Uterus (tissue), 2 donors: Measurements from ENCODE around the gene SIM2.

ENCODE experiments used
- POLR2A ChIP-seq, 2 donors: fragments of 450-650 bp; IDR thresholded peaks; one replicate each; pipeline ENCODE4 v1.6.1; 2016; ENCODE audit warnings: antibody characterized with exemption in 2 of 2, mild to moderate bottlenecking in 1 of 2, moderate library complexity in 1 of 2
- TF ChIP-seq, protein P1 (sequence below), 4 experiments: fragments of 200-600 bp in 2 of 4; fragments of 450-650 bp in 2 of 4; sonication (generic) in 2 of 4; IDR thresholded peaks; one replicate each; pipeline ENCODE4 v1.5.1; 2016 to 2019; ENCODE audit warnings: antibody characterized with exemption in 4 of 4, mild to moderate bottlenecking in 2 of 4, moderate library complexity in 1 of 4

GRCh38 chr21:36744190-36744559, 45.3 kb downstream of the SIM2 start:
- TF ChIP-seq POLR2A (IDR thresholded peaks at IDR 0.05), result no peak
- TF ChIP-seq, protein P1, sequence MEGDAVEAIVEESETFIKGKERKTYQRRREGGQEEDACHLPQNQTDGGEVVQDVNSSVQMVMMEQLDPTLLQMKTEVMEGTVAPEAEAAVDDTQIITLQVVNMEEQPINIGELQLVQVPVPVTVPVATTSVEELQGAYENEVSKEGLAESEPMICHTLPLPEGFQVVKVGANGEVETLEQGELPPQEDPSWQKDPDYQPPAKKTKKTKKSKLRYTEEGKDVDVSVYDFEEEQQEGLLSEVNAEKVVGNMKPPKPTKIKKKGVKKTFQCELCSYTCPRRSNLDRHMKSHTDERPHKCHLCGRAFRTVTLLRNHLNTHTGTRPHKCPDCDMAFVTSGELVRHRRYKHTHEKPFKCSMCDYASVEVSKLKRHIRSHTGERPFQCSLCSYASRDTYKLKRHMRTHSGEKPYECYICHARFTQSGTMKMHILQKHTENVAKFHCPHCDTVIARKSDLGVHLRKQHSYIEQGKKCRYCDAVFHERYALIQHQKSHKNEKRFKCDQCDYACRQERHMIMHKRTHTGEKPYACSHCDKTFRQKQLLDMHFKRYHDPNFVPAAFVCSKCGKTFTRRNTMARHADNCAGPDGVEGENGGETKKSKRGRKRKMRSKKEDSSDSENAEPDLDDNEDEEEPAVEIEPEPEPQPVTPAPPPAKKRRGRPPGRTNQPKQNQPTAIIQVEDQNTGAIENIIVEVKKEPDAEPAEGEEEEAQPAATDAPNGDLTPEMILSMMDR (IDR thresholded peaks at IDR 0.05), result no peak
